Ammon's horn (tissue), 1 donor: ENCODE results near the gene C19orf85.
"Not testable (repeated sequence)": the region's sequence is repeated elsewhere in the genome, so short reads cannot be mapped to it uniquely, and the experiment has no call there.

Source experiments
- DNase-seq: peaks from one replicate; pipeline ENCODE4 v3.0.0-alpha.2; 2016; ENCODE audit warnings: low spot score

The C19orf85 gene

DNA sequence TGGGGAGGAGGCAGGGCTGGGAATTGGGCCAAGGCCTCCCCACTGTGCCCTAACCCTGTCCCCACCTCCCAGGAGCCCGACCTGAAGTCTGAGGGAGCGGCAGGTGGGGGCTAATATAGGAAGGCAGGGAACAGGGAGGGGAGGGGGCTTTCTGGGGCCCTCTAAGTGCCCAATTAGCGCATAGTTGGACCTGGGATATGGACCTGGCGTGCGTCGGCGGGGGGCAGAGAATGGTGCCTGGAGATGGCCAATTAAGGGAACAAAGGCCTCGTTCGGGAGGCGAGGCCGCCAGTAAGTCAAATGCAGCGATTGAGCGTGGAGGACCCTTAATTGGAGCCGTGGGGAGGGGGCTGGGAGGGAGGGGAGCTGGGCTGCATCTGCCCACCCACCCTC is at the start of gene C19orf85:
C19orf85 (minus strand) TSS at position 90 of the 393 bp plus-strand sequence. CDS start 197 bp downstream, outside the sequence.
- DNase-seq = no peak

- no peak for DNase-seq
Observed at GRCh38 chr19:55508120-55508519, 43.6 kb upstream of the C19orf85 start.

DNA sequence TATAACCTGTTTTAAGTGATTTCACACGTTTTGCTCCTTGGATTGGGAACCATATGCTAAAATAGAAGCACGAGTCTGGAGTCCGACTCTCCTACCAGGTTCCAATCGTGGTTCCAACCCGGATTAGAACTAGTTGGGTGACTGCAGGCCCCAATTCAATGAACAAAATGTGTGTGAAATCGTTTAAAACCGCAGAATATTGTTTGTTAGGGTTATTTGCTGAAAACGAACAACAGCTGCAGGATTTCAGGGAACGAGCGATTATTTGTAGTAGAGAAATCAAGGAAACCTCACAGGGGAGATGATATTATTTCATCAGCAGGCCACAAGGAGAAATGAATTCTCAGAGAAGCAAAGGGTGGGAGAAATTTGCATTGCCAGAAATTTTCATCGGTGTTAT is 40.4 kb upstream of the C19orf85 start:
- no peak for DNase-seq

DNA sequence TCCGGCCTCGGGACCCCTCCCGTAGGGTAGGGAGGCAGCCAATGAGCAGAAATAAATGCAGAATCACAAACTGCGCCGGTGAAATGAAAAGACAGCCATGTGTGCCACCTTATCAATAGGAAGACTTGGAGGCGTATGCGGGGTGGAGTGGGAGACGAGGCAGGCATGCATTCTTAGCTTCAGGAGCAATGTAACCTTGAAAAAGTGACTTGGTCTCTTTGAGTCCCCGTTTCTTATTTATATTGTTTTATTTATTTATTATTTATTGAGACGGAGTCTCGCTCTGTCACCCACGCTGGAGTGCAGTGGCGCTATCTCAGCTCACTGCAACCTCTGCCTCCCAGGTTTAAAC is 39.7 kb upstream of the C19orf85 start:
- no peak for DNase-seq

DNA sequence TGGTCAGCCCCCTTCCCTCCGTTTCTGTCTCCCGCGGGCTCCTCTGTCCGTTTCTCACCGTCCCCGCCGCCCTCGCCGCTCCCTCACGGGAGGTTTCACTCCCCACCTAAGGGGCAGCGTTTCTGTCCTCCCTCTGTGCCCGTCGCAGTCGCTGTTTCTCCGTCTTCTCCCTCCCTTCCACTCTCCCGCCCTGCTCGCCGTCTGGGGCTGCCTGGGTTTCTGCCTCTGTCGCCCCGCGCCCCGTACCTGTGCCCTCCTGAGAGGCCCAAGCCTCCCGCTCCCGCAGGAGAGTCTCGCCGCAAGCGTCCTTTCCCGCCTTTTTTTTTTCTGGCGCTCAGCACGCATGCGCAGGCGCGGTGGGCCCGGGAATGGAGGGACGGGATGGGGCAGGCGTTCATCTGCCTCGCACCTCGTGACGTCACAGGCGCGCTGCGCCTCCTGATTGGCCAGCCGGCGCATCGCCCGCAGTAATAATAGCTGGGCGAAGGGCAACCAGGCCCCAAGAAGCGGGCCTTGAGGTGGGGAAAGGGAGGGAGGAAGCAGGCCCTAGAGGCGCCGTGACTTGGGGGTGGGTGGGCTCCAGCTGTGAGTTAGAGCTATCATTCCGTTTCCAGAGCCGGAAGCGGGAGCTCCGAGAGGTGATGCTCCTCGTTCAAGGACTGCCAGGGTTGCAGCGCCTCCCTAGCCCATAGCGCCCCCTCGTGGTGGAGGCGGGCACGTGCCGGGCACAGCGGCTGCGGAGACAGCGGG is 39.1 kb upstream of the C19orf85 start:
- peak; percentile 97 for DNase-seq

DNA sequence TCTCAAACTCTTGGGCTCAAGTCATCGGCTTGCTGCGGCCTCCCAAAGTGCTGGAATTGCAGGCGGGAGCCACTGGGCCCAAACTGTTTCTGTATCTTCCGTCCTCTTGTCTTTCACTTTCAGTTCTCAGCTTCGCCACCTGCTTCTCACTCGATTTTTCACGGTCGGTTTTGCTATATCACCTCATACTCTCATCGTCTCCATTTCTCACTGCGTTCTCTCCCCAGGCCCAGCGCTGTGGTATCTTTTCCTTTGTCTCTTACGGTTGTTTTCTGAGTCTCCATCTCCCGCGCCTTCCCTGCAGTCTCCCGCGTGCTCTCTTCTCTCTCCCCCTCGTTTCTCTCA is 38.6 kb upstream of the C19orf85 start:
- DNase-seq = no peak

DNA sequence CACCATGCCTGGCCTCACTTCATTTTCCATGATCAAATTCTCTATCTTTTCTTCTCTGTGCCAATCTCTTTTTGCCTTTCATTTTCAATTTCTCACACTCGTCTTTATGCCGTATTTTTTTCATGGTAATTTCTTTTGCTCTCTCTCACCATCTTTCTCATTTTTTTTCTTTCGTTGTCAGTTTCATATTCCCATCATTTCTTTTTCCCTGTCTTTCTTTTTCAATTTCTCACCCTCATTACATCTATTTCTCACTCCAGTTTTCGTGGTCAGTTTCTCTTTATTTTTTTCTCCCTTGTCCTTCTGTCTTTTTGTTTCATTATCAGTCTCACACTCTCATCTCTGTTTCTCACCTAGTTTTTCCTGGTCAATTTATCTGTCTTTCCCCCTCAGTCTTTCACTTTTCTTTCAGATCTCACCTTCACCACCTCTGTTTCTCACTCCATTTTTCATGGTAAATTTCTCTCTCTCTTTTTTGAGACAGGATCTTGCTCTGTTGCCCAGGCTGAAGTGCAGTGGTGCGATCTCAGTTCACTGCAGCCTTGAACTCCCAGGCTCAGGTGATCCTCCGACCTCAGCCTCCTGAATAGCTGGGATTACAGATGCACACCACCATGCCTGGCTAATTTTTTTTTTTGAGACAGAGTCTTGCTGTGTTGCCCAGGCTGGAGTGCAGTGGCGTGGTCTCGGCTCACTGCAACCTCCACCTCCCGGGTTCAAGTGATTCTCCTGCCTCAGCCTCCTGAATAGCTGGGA is 37.8 kb upstream of the C19orf85 start:
- DNase-seq = no peak

- DNase-seq = no peak
Observed at GRCh38 chr19:55500368-55500952, 35.9 kb upstream of the C19orf85 start.

DNA sequence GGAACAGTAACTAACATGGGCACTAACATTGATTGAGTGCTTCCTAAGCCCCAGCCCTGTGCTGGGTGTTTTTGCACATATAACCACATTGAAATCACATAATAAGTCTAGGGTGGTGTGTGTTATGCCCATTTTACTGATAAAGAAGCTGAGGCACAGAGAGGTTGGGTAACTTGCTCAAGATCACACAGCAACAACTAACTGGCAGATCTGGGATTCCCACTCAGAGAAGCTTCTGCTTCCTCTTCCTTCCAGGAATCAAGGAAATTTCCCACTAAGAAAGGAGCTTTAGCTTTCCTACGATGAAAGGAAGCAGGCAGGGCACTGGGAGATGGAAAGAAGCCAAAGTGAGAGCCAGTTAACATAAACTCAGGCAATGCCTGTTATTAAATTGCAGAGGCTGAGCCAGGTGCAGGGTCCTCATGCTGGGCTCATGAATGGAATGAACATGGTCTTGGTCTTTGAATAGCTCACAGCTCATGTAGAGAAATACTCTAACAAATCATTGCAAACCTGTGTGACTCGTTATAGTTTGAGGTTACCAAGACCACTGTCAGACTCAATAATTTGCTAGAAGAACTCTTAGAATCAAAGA is 33.8 kb upstream of the C19orf85 start:
- DNase-seq = no peak

DNA sequence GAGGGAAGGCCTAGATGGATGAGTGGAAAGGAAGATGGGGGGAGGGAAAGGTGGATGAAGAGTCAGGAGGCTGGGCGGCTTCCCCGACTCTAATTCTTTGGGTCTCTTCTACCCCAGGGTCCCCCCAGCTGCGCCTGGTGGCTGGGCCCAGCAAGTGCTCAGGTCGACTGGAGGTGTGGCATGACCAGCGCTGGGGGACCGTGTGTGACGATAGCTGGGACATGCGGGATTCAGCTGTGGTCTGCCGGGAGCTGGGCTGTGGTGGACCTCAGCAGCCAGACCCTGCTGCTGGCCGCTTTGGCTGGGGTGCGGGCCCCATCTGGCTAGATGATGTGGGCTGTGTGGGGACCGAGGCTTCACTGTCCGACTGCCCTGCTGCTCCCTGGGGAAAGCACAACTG is 33.2 kb upstream of the C19orf85 start:
- DNase-seq = no peak

- DNase-seq = not testable (repeated sequence)
Observed at GRCh38 chr19:55496820-55497219, 32.3 kb upstream of the C19orf85 start.

DNA sequence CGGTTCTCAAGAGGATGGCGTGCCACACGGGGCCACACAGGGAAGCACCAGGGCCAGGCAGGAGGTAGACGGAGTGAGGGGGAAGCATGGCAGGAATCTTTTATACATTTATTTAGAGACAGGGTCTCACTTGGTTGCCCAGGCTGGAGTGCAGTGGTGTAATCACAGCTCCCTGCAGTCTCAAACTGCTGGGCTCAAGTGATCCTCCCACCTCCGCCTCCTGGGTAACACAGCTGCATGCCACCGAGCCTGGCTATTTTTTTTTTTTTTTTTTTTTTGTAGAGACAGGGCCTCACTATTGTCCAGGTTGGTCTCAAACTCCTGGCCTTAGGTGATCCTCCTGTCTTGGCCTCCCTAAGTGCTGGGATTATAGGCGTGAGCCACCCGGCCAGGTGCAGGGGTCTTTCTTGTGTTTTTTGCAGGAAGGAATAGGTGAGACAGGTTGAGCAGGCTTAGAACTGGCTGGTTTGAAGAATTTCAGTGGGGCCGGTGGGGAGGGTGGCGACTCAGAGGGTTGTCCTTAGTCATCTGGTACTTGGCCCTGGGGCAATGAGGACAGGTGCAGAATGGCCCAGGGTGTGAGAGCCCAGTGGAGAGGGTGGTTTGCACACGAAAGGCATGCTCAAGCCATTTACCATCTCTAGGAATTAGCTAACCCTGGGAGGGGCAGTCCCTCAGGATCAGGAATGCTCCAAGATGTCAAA is 31.2 kb upstream of the C19orf85 start:
- DNase-seq = no peak

DNA sequence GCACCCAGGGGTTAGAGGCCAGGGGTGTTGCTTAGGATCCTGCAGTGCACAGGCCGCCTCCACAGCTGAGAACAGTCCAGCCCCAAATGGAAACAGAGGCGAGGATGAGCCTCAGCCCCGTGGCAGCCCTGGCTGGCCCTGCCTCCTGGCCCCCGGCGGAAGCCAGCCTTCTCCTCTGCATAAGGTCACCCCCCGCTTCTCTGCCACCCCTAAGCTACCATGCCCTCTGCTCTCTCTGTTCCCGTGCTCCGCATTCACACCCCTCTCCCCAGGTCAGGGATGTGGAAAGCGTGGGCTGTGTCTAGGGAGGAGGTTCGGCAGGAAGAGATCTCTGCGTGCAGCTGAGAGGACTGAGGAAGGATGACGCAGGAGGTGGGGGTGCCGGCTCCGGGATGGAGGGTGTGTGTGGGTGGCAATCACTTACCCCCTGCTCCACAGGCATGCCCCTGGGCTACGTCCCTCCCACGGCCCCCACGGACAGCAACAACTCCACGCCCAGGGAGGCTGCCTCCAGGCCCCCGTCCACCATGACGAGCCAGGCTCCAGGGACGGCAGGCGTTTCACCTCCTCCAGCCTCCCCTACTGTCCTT is 29.7 kb upstream of the C19orf85 start:
- no peak for DNase-seq

DNA sequence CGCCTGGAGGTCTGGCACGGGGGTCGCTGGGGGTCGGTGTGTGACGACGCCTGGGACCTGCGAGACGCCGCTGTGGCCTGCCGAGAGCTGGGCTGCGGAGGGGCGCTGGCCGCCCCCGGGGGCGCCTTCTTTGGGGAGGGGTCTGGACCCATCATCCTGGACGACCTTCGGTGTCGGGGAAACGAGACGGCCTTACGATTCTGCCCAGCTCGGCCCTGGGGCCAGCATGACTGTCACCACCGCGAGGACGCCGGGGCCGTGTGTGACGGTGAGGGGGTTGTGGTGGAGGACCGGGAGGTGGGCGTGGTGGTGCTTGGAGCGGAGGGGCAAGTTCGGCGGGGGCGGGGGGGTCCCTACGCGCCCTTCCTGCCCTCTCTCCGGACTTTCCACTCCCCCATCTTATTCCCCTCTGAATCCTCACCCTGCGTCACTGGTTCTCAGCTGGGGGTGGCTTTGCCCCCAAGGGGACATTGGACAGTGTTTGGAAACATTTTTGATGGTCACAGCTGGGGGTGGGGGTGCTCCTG is 29.2 kb upstream of the C19orf85 start:
- no peak for DNase-seq

DNA sequence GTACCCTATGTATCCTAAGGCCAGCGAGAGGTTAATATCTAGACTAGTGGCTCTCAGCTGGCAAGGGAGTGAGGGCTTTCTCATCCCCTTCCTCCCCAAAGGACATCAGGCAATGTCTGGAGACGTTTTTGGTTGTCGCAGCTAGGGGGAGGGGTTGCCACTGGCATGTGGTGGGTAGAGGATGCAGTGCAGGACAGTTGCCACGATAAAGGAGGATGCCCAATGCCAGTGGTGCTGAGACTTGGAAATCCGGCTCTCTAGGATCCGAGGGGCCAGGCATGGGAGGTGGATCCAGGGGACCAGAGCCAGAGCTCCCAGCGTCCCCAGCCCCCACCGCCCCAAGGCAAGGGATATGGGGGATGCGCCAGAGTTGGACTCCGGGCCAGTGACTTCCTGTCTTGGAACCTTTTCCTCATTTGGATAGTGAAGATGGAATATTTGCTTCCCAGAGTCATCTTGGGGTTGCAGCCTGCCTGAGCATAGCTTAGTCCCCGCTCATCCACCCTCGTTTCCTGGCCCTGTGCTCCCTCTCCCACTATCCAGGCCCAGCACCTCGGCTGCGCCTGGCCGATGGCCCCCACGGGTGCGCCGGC is 28.6 kb upstream of the C19orf85 start:
- no peak for DNase-seq

GRCh38 chr19:55492362-55492944 is 27.9 kb upstream of the C19orf85 start:
- no peak for DNase-seq

GRCh38 chr19:55491546-55492360 is 27.2 kb upstream of the C19orf85 start:
- DNase-seq = no peak

GRCh38 chr19:55490478-55491432 is 26.2 kb upstream of the C19orf85 start:
- DNase-seq = no peak
